GM12878 (cell line): ENCODE results near the gene ROBO1. TPM values are rescaled to one million over a fixed set of nuclear protein-coding genes. Genes with fewer than 3 reads are reported as not detected.

Source experiments
- ATAC-seq: fragments of 200-7000 bp; cut with Tn5 transposase; 3 replicates; pipeline ENCODE4 v1.9.1; 2020; ENCODE audit warnings: mild to moderate bottlenecking, moderate library complexity
- BruUV-seq: library from RNA; stranded (reverse); fragments of 400-500 nt; replicated peaks from 2 replicates; lab custom pipeline; 2021; lab: Mats Ljungman, UMichigan
- CTCF ChIA-PET: fragments of 300-600 bp; sonication (Branson Sonifier 250); formaldehyde crosslinking; extraction: SDS; loops from one replicate; lab custom pipeline; 2021; ENCODE audit warnings: inconsistent platforms; lab: Yijun Ruan, JAX
- POLR2A ChIA-PET: fragments of 350-600 bp; formaldehyde crosslinking; extraction: SDS; loops from one replicate; lab custom pipeline; 2021; ENCODE audit warnings: inconsistent platforms; lab: Charles Lee
- RAD21 ChIA-PET: fragments of 300-600 bp; sonication (Branson Sonifier 250); formaldehyde crosslinking; loops from one replicate; lab custom pipeline; 2023; ENCODE audit warnings: antibody characterized with exemption; ENCODE audit not compliant: unreplicated experiment; lab: Charles Lee
- SMC1A ChIA-PET: fragments of 300-600 bp; sonication (Branson Sonifier 250); formaldehyde crosslinking; loops from one replicate; lab custom pipeline; 2023; ENCODE audit not compliant: unreplicated experiment, uncharacterized antibody; lab: Charles Lee
- DNase-seq: peaks from one replicate; pipeline ENCODE4 v3.0.0-alpha.2; 2011; ENCODE audit warnings: low read depth, low spot score
- FAIRE-seq: peaks from 3 replicates; lab custom pipeline; 2011; peaks lifted over from hg19 to GRCh38; lab: Jason Lieb, UNC
- H2AFZ ChIP-seq: 2 replicates; pipeline ENCODE4 v1.6.0; 2011; ENCODE audit warnings: low read depth, low read length, control low read depth; ENCODE audit not compliant: control insufficient read depth
- H3K27ac ChIP-seq: 2 replicates; pipeline ENCODE4 v1.5.1; 2011; ENCODE audit warnings: control low read depth; ENCODE audit not compliant: control insufficient read depth, insufficient read depth
- H3K27me3 ChIP-seq, 2 experiments: replicated peaks in 1 of 2; 2 replicates each; pipeline versions ENCODE4 v1.6.0 to v1.6.1; 2011; ENCODE audit warnings: low read length in 1 of 2; ENCODE audit not compliant: control insufficient read depth in 2 of 2, insufficient read depth in 2 of 2
- H3K36me3 ChIP-seq, 2 experiments: 2 replicates each; pipeline ENCODE4 v1.5.1; 2011; ENCODE audit warnings: low read length in 1 of 2; ENCODE audit not compliant: control insufficient read depth in 2 of 2, insufficient read depth in 2 of 2
- H3K4me1 ChIP-seq: 2 replicates; pipeline ENCODE4 v1.6.1; 2011; ENCODE audit warnings: mild to moderate bottlenecking, low read length, moderate library complexity, mixed read lengths; ENCODE audit not compliant: control insufficient read depth, insufficient read depth
- H3K4me2 ChIP-seq: 2 replicates; pipeline ENCODE4 v1.6.0; 2011; ENCODE audit warnings: control low read depth; ENCODE audit not compliant: control insufficient read depth, insufficient read depth
- H3K4me3 ChIP-seq: fragments of 200-600 bp; sonication (generic); 2 replicates; pipeline ENCODE4 v1.5.1; 2016
- H3K79me2 ChIP-seq: 2 replicates; pipeline ENCODE4 v1.6.0; 2011; ENCODE audit warnings: low read length; ENCODE audit not compliant: control insufficient read depth, insufficient read depth
- H3K9ac ChIP-seq: 2 replicates; pipeline ENCODE4 v1.8.0; 2011; ENCODE audit warnings: low read length, control low read depth, mixed read lengths; ENCODE audit not compliant: control insufficient read depth, insufficient read depth
- H3K9me3 ChIP-seq: replicated peaks from 3 replicates; pipeline ENCODE4 v1.5.1; 2011; ENCODE audit warnings: mild to moderate bottlenecking, low read length; ENCODE audit not compliant: control insufficient read depth, insufficient read depth
- H4K20me1 ChIP-seq: 2 replicates; pipeline ENCODE4 v1.6.0; 2011; ENCODE audit not compliant: control insufficient read depth, insufficient read depth
- KDM1A ChIP-seq: fragments of 200-600 bp; sonication (generic); IDR thresholded peaks from 2 replicates; pipeline ENCODE4 v1.6.1; 2016; ENCODE audit warnings: borderline replicate concordance
- PML ChIP-seq: IDR thresholded peaks from 2 replicates; pipeline ENCODE4 v1.6.1; 2012; ENCODE audit warnings: low read length, inconsistent platforms
- PRDM15 ChIP-seq: fragments of 450-650 bp; formaldehyde crosslinking; IDR thresholded peaks from 2 replicates; pipeline ENCODE4 v1.4.0; 2020; ENCODE audit warnings: mild to moderate bottlenecking, moderate library complexity
- RBBP5 ChIP-seq: fragments of 200-600 bp; sonication (generic); conservative IDR thresholded peaks from 2 replicates; pipeline ENCODE4 v1.6.1; 2016
- RELA ChIP-seq: fragments of 450-650 bp; IDR thresholded peaks from 2 replicates; pipeline ENCODE4 v1.8.0; 2014; ENCODE audit warnings: borderline replicate concordance; ENCODE audit not compliant: partially characterized antibody
- SUZ12 ChIP-seq: fragments of 200-600 bp; sonication (generic); IDR thresholded peaks from one replicate; pipeline ENCODE4 v1.6.1; 2018; ENCODE audit warnings: antibody characterized with exemption, mild to moderate bottlenecking; ENCODE audit not compliant: unreplicated experiment
- ZNF622 ChIP-seq: fragments of 450-650 bp; IDR thresholded peaks from 2 replicates; pipeline ENCODE4 v1.6.1; 2017; ENCODE audit warnings: mild to moderate bottlenecking, inconsistent platforms
- ZZZ3 ChIP-seq: IDR thresholded peaks from 2 replicates; pipeline ENCODE4 v1.6.1; 2011; ENCODE audit warnings: low read depth; ENCODE audit not compliant: control insufficient read depth, insufficient read length
- WGBS: methylation state at CpG from one replicate; pipeline ENCODE4 v1.1.6; 2016; ENCODE audit warnings: low lambda C conversion rate; ENCODE audit not compliant: insufficient replicate concordance, insufficient coverage; ENCODE audit errors: missing lambda C conversion rate; 5-methylcytosine and 5-hydroxymethylcytosine counted together
- in situ Hi-C: fragments of 300-500 bp; cut with MboI; formaldehyde crosslinking; loops from 9 replicates; pipeline ENCODE4 v1.14.3; 2018; ENCODE audit warnings: mixed read lengths
- intact Hi-C: fragments of 100-400 bp; cut with micrococcal nuclease; formaldehyde crosslinking; loops from one replicate; pipeline ENCODE4 v1.14.2; 2022; ENCODE audit not compliant: unreplicated experiment
- polyA plus RNA-seq, 11 experiments: library from polyadenylated mRNA; depleted of rRNA in 4 of 11; unstranded in 6 of 11; stranded (reverse) in 5 of 11; fragments of >200 nt; fragmentation: Nextera tagmentation in 4 of 11; fragmentation: Illumina TruSeq in 1 of 11; extraction: Ambion mirVana in 4 of 11; extraction: Trizol in 1 of 11; gene quantifications; 1 replicate in 1 of 11; 2 replicates in 10 of 11; pipeline versions ENCODE4 v1.2.1 to v1.2.3, GENCODE V29; 2011 to 2016; ENCODE audit warnings: inconsistent platforms in 2 of 11, missing spikeins in 2 of 11, low read depth in 1 of 11
- total RNA-seq, 4 experiments: library from RNA; depleted of rRNA in 3 of 4; stranded (reverse); fragments of >200 nt in 3 of 4; fragmentation: Illumina TruSeq in 1 of 4; extraction: Trizol in 1 of 4; gene quantifications; 2 replicates each; pipeline versions ENCODE4 v1.2.1 to v1.2.3, GENCODE V29; 2013 to 2021

Gene ROBO1
- total and polyA plus RNA-seq, 10 of the 15 experiments (the other 5 are each of a cell fraction or from before 2014, with no cell fraction given): 0.29 to 46.5 (median 1.2) TPM

- WGBS: 10% methylated on average over 3 of the region's 3 CpGs
- Histone ChIP-seq H3K36me3 (no peaks in the 10 kb centered on the region), H3K9me3 (no peaks in the 10 kb centered on the region), H3K4me2 (no peak overlapping the region), H3K27me3 (no peaks in the 10 kb centered on the region), H3K79me2 (no peaks in the 10 kb centered on the region), H2AFZ (no peak overlapping the region), H3K27ac (no peak overlapping the region), H3K9ac (no peak overlapping the region), H4K20me1 (no peaks in the 10 kb centered on the region), H3K4me3 (no peak overlapping the region), H3K4me1 (no peaks in the 10 kb centered on the region)
- no TSS peak for BruUV-seq
- ChIA-PET POLR2A (no interaction called here), RAD21 (no interaction called here), SMC1A (interaction anchor here (0.6 kb wide), 1 partner anchor 74 kb away, joined by 3 read pairs; no protein-coding TSS in a partner anchor), CTCF (no interaction called here)
- intact Hi-C loops: no loop called here
- in situ Hi-C loops: no loop called here
- ATAC-seq (no peak), FAIRE-seq (peak; percentile 69), DNase-seq (no peak)
- TF ChIP-seq RBBP5: no peak
- no peak for TF ChIP-seq SUZ12
- TF ChIP-seq ZZZ3: no peak
- no peak for TF ChIP-seq PRDM15 (CRISPR knock-in tag)
- no peak for TF ChIP-seq KDM1A
- TF ChIP-seq PML: no peak
- TF ChIP-seq ZNF622: no peak
- no peak for TF ChIP-seq RELA
These were observed 343.0 kb downstream of the ROBO1 start for GRCh38 chr3:79424811-79425210.
